ENCODE measurements around the gene PTPRO.
"Not testable (repeated sequence)": the region's sequence is repeated elsewhere in the genome, so short reads cannot be mapped to it uniquely, and the experiment has no call there.

The PTPRO gene

GRCh38 chr12:15602051-15602672 is 279.9 kb downstream of the PTPRO start:
- no peak for DNase-seq (ENCODE audit: low read depth)

GRCh38 chr12:15603474-15604085 is 281.3 kb downstream of the PTPRO start:
- DNase-seq (ENCODE audit: low read depth) = no peak

GRCh38 chr12:15605881-15606590 is 283.7 kb downstream of the PTPRO start:
- no peak for DNase-seq (ENCODE audit: low read depth)

GRCh38 chr12:15608406-15608805 is 286.1 kb downstream of the PTPRO start:
- no peak for DNase-seq (ENCODE audit: low read depth)

- no peak for DNase-seq (ENCODE audit: low read depth)
Observed at GRCh38 chr12:15608941-15609340, 286.6 kb downstream of the PTPRO start.

GRCh38 chr12:15613981-15614380 is 291.7 kb downstream of the PTPRO start:
- DNase-seq (ENCODE audit: low read depth) = no peak

- not testable (repeated sequence) for DNase-seq (ENCODE audit: low read depth)
Observed at GRCh38 chr12:15616495-15616894, 294.2 kb downstream of the PTPRO start.

GRCh38 chr12:15620741-15621539 is 298.6 kb downstream of the PTPRO start:
- no peak for DNase-seq (ENCODE audit: low read depth)

- DNase-seq (ENCODE audit: low read depth) = no peak
Observed at GRCh38 chr12:15625075-15625474, 302.8 kb downstream of the PTPRO start.

GRCh38 chr12:15627995-15628945 is 306.0 kb downstream of the PTPRO start:
- no peak for DNase-seq (ENCODE audit: low read depth)

- no peak for DNase-seq (ENCODE audit: low read depth)
Observed at GRCh38 chr12:15629108-15629507, 306.8 kb downstream of the PTPRO start.

GRCh38 chr12:15629761-15630160 is 307.5 kb downstream of the PTPRO start:
- DNase-seq (ENCODE audit: low read depth) = no peak

GRCh38 chr12:15631007-15631715 is 308.9 kb downstream of the PTPRO start:
- DNase-seq (ENCODE audit: low read depth) = no peak

GRCh38 chr12:15632708-15633107 is 310.4 kb downstream of the PTPRO start:
- DNase-seq (ENCODE audit: low read depth) = no peak

- no peak for DNase-seq (ENCODE audit: low read depth)
Observed at GRCh38 chr12:15633201-15633600, 310.9 kb downstream of the PTPRO start.

GRCh38 chr12:15634010-15634683 is 311.8 kb downstream of the PTPRO start:
- DNase-seq (ENCODE audit: low read depth) = no peak

GRCh38 chr12:15636060-15636890 is 314.0 kb downstream of the PTPRO start:
- DNase-seq (ENCODE audit: low read depth) = no peak

GRCh38 chr12:15638231-15638630 is 315.9 kb downstream of the PTPRO start:
- DNase-seq (ENCODE audit: low read depth) = no peak

- no peak for DNase-seq (ENCODE audit: low read depth)
Observed at GRCh38 chr12:15644700-15645099, 322.4 kb downstream of the PTPRO start.

Measured in T-helper 22 cell (primary cell).